Neural cell (in vitro differentiated cells): ENCODE measurements around the gene CACNA1I.

ENCODE experiments used
- CTCF ChIP-seq: fragments of 450-650 bp; IDR thresholded peaks from 2 replicates; pipeline ENCODE4 v1.5.1; 2014; ENCODE audit warnings: antibody characterized with exemption, mild to moderate bottlenecking, moderate library complexity; ENCODE audit not compliant: poor library complexity, severe bottlenecking
- EP300 ChIP-seq: fragments of 450-650 bp; conservative IDR thresholded peaks from 2 replicates; pipeline ENCODE4 v1.6.1; 2014; ENCODE audit warnings: antibody characterized with exemption, mild to moderate bottlenecking, moderate library complexity; ENCODE audit not compliant: poor library complexity, severe bottlenecking
- EZH2 ChIP-seq: fragments of 200-600, 300-800 bp; shearing (Covaris generic), sonication (generic); IDR thresholded peaks from 2 replicates; pipeline ENCODE4 v1.6.1; 2014; ENCODE audit warnings: antibody characterized with exemption, low read length, borderline replicate concordance, mild to moderate bottlenecking; ENCODE audit not compliant: insufficient read depth, poor library complexity, severe bottlenecking
- MXI1 ChIP-seq: fragments of 450-650 bp; conservative IDR thresholded peaks from 2 replicates; pipeline ENCODE4 v1.6.1; 2014; ENCODE audit warnings: antibody characterized with exemption, mild to moderate bottlenecking; ENCODE audit not compliant: poor library complexity, severe bottlenecking
- POLR2AphosphoS5 ChIP-seq: IDR thresholded peaks from 2 replicates; pipeline ENCODE4 v1.6.1; 2012
- RAD21 ChIP-seq: fragments of 450-650 bp; conservative IDR thresholded peaks from 2 replicates; pipeline ENCODE4 v1.6.1; 2014; ENCODE audit warnings: antibody characterized with exemption, mild to moderate bottlenecking, moderate library complexity
- REST ChIP-seq: IDR thresholded peaks from 2 replicates; pipeline ENCODE4 v1.6.1; 2012; ENCODE audit warnings: borderline replicate concordance
- SMC3 ChIP-seq: fragments of 450-650 bp; conservative IDR thresholded peaks from 2 replicates; pipeline ENCODE4 v1.6.1; 2014; ENCODE audit warnings: antibody characterized with exemption, mild to moderate bottlenecking, moderate library complexity; ENCODE audit not compliant: poor library complexity

GRCh38 chr22:39635719-39636118 lies 65.2 kb downstream of the CACNA1I start:
- TF ChIP-seq RAD21 (no peak), CTCF (no peak), SMC3 (no peak), REST (no peak), EZH2 (no peak), POLR2AphosphoS5 (no peak), EP300 (no peak), MXI1 (no peak)
